Activated gamma-delta T cell treated with Interleukin-2 at 50 U/mL for 16 hours (primary cell): Measurements from ENCODE around the gene LIFR.
"Not testable (repeated sequence)": the region's sequence is repeated elsewhere in the genome, so short reads cannot be mapped to it uniquely, and the experiment has no call there.

Experiments
- DNase-seq: peaks from one replicate; pipeline ENCODE4 v3.0.0-alpha.2; 2020

Gene LIFR

DNA sequence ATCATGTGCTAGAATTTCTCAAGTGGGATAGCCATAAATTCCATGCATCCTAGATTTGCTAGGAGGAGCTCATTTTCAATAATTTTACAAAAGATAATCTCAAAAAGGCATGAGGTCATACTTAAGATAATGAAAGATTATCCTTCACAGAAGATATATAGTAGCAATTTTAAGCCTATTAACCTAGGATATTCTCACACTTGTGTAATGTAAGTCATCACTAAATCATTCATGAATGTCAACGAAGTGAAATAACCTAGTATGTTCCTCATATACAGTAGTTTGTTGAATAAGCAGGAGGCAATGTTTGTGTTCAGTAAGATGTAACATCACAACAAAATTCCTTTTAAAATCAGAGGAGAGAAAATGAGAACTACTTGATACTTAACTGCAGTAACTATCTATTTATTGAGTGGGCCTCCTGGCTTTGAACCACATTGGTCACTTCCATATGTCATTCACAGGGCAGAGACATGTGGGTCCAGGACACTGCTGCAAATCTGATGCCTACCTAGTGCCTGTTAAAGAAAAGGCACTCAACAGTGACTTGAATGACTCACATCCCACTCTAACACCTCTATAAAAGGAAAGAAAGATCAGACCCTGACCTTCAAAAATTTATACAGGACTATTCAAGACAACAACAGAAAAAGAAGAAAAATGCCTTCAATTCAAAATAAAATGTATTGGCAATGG lies 8.2 kb downstream of the LIFR start:
- DNase-seq = no peak

DNA sequence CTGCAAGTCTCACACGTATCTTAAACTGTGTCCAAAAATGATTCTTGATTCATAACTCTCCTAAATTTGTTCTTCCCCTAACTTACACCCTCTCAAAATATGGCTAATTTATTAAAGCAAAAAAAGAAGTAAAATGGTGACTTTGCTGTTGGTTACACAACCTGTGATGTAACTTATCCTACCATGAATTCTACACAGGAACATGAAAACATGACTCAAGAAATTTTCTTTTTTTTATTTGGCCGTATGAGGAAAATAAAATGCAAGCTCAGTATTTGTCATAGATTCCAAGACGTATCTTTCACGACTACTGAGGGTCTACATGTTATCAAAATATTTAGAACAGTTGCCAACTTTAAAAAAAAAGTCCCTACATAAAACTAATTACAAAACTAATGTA lies 9.2 kb downstream of the LIFR start:
- no peak for DNase-seq

GRCh38 chr5:38546691-38547146 lies 9.7 kb downstream of the LIFR start:
- no peak for DNase-seq

GRCh38 chr5:38543886-38544285 lies 12.6 kb downstream of the LIFR start:
- DNase-seq = no peak

DNA sequence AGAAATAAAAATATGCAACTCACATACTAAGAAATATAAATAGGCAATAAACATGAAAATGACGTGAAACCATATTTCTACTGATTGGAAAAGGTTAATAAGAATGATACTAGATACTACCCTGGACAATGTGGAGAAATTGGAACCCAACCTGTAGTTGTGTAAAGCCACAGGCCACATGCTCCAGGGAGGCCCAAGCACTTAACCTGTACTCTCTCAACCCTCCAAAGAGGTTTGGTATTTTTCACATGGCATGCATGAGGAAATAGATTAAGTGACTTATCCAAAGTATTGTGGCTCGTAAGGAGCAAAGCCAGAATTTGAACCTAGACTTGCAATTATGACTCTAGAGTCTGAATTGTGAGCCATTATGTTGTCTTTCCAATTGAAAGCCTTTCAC lies 13.4 kb downstream of the LIFR start:
- no peak for DNase-seq

GRCh38 chr5:38541174-38541725 lies 15.2 kb downstream of the LIFR start:
- DNase-seq = no peak

- no peak for DNase-seq
These were observed 16.1 kb downstream of the LIFR start for GRCh38 chr5:38540314-38540713.

- DNase-seq = no peak
These were observed 18.3 kb downstream of the LIFR start for GRCh38 chr5:38538161-38538560.

DNA sequence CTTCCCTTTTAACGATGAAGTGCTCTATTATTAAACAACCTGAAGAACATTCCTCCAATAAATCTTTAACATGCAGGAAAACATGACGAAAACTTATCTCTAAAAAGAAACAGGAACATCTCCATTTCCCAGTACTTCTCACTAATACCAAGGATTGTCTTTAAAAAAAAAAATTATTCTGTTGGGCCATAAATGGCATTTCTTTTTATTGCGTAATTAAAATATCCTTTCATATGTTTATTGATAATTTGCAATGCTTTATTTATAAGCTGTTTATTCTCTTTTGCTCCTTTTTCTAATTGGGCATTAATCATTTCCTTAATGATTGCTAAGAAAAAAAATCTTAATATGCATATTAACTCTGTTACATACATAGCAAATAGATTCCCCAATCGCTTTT lies 18.9 kb downstream of the LIFR start:
- DNase-seq = no peak

- no peak for DNase-seq
These were observed 19.5 kb downstream of the LIFR start for GRCh38 chr5:38536968-38537367.

DNA sequence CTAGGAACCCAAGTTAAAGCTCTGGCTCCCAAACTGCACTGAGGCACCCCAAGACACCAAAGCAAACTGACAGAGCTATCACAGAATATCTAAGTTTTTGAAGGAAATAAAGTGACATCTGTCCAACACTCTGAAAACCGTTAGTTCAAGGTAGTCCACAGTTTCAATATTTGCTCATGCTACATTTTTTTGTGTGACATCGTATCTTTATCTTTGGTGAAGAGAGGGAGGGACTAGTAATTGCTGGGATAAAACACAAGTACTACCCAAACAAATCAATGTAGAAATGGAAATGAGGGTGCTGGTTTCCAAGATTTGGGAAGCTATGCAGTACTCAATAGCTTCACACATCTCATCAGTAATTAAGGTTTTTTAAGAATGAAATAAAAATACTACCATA lies 20.6 kb downstream of the LIFR start:
- DNase-seq = no peak

- no peak for DNase-seq
These were observed 21.1 kb downstream of the LIFR start for GRCh38 chr5:38535248-38535750.

DNA sequence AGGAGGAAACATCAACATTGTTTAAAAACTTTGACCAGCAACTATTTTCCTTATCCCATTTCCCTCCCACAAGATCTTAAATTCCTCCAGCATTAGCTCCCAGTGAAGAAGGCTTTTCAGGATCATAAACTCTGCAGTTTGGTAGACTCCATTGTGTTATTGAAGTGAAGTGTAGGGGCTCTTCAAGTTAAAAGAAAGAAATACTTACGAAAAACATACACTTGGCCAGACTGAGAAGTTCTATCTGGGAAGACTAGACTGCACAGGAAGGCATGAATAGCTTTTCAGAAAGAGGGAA lies 22.3 kb downstream of the LIFR start:
- no peak for DNase-seq

DNA sequence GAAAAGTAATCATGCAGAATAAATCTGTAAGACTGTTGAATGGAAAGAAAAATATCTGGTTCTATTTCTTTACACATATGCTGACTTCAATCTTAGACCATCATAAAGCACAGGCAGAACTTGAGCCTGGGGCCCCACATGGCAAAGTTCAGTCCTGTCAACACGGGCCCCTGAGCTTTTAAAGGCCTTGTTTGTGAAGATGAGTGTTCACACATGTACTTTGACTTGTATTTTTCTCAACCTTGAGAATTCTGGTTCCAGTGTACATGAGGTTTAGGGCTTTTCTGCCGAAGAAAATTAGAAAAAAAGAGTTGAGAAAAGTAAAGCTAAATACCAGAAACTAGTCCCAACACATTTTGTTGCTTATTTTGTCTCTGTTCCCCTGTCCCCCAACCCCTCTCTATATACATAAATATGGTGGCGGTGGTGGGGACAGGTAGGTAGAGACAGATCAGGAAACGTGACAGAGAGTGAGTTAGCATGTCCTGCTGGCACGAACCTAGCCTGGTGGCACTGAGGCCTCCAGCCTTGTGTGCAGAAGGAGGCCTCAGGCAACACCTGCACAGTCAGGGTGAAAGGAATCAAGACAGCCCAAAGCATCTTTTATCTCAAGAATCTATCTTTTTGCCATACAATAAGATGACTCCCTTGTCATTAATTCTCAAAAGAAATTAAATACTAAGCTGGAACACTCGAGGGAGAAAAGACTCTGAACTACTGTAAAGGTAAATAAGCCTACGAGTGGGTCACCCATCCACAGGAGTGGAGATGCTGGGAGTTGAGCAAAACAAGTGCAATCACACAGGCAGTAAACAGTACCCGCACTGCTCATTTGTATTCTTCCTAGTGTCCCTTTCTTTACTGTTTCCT lies 22.9 kb downstream of the LIFR start:
- no peak for DNase-seq

DNA sequence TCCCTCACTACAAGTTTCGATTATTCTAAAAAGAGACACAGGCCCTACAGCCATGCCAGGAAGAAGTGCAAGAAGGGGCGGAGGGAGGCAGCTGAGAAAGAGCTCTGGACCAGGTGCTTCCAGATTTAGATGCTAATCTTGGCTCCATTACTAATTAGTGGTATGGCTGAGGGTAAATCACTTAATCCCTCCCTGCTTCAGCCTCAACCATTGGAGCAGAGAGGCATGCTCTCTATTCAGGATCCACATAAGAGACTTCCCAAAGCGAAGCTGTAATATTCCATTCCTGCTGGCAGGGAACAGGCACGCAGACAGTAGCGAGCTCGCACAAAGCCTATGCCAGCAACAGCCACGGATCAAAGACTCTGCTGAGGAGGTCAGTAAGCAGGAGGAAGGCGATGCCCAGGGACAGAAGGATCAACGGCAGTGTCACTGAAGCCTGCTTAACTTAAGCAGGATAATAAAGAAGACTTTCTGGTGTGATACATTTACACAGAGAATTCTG lies 24.2 kb downstream of the LIFR start:
- DNase-seq = no peak

GRCh38 chr5:38531518-38531917 lies 24.9 kb downstream of the LIFR start:
- no peak for DNase-seq

DNA sequence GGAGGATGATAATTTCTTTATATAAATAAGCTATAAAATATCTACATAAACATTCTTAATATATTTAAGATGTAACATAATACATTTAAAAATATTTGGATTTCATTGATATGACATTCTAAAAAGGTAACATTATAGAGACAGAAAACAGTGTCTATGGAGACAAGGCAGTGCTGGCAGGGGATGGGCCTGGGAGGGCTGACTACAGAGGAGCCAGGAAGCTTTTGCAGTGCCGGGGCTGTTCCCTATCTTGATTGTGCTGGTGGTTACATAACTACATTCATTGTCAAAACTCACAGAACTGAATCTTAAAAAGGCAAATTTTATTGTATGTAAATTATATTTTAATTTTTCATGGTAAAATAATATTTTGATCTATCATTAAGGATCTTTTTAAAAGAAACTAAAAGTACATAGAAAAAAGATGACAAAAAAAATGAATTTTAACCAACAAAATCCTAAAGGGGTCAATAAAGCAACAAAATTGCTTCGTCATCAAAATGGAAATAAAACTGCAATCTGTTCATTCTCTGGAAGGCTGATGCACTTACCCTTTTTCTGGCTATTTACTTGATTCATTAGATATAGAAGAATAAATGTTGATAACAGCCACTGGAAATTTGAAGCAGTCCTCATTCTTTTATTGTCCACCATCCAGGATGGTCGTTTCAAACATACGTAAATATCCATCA lies 26.3 kb downstream of the LIFR start:
- DNase-seq = no peak

- DNase-seq = no peak
These were observed 28.2 kb downstream of the LIFR start for GRCh38 chr5:38528162-38528703.

DNA sequence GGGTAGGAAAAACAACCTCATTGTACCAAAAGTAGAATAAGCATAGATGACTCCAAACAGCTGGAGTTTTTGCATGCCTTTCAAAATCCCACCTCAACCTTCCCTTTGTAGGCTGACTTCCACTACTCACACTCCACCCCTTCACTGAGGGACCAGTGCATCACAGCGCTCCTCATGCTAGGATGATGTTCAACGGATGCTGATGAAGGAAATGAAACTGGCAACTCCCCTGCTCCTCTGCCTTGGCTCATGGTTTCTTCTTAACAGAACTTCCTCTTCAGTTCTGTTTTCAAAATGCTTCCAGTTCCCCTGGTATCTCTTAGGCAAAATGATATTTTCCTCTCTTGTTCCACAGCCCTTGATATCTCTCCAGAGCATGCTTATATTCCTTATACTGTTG lies 29.0 kb downstream of the LIFR start:
- no peak for DNase-seq

DNA sequence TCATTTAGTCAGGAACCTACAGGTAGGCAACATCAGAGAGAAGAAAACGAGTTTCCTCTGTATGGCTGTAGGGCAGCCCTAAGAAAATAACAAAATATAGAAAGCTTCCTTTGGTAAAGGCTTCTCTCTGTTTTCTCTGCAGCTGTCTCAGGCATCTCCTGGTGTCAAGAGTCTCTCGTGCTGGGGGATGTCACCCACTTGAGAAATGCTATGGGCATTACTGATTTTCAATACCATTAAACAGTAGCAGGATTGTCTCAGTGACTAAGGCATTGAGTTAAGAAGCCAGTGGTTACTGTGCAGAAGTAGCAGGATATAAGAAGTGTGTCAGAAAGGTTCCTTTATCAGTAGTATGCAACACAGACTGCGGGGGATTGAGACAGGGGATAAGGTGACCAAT lies 32.4 kb downstream of the LIFR start:
- DNase-seq = no peak

GRCh38 chr5:38519476-38519875 lies 37.0 kb downstream of the LIFR start:
- DNase-seq = no peak

- no peak for DNase-seq
These were observed 38.1 kb downstream of the LIFR start for GRCh38 chr5:38518341-38518740.

DNA sequence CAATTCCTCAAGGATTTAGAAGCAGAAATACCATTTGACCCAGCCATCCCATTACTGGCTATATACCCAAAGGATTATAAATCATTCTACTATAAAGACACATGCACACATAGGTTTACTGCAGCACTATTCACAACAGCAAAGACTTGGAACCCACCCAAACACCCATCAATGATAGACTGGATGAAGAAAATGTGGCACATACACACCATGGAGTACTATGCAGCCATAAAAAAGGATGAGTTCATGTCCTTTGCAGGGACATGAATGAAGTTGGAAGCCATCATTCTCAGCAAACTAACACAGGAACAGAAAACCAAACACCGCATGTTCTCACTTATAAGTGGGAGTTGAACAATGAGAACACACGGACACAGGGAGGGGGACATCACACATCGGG lies 39.8 kb downstream of the LIFR start:
- not testable (repeated sequence) for DNase-seq
